NCI-H1105 treated with DMSO at 0.1 percent for 48 hours (cell line): ENCODE measurements around the gene EXT2.

Experiments used
- DNase-seq: peaks from one replicate; lab custom pipeline; 2025; lab: John Stamatoyannopoulos, UW

The EXT2 gene

GRCh38 chr11:44203270-44204043, 108.0 kb downstream of the EXT2 start:
- no peak for DNase-seq

- DNase-seq: no peak
Measured at GRCh38 chr11:44205352-44205751, 109.9 kb downstream of the EXT2 start.

DNA sequence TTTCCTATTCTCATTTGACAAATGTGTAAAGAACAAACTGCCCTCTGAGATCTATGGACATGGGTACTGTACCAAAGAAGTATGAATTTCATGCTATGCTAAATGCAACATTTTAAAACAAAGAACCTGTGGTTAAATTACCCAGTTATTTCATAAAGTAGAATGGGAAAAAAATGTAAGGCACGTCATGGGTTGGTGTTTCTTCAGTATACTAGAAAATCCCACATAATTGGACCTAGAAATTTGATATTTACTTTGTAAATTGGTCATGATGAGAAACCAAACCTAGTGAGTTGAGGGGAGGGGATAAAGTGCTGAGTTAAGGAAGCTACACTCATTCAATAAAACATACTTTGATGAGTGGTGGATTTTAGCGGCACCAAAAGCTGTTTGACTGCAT, 110.4 kb downstream of the EXT2 start:
- no peak for DNase-seq

DNA sequence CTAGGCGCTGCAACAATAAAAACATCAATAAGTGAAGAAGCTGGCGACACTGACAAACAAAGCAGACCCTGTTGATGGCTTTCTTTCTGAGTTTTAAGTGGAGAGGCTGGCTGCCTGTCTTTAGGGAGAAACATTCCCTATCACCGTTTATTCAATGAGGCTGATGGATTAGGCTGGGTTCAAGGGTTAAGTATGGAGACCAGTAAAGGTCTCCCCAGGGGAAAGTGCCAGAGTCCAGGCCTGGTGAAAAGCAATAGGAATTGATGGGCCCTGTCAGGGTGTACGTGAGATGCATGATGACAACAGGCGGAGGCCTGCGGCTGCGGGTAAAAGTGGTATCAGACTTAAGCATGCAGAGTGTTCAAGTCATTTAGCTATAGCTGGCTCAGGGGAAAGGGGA, 111.8 kb downstream of the EXT2 start:
- no peak for DNase-seq

DNA sequence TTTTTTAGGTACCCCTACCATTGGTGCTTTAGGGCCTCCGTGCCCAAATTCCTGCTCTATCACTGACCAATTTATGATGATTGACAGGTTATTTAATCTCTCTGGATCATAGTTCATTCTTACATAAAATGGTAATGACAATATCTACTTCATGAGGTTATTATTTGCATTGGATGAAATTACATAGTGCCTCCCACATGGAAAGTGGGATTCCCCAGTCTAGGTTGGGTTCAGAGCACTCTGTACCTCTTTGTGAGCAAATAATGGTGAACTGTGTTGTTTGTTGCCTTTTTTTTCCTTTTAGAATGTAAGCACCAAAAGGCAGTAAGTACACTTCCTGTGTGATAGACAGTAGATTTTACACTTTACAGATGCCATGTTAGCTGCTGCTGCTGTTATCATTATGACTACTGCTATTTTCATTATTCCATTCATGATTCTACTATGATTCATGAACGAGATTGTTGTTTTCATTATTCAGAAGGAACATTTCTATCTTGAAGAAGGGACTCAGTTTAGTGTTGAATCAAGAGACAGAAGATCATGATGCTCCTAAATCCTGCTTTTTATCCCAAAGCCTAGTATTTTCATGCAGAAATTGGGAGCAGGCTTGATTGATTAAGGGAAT, 113.6 kb downstream of the EXT2 start:
- no peak for DNase-seq

DNA sequence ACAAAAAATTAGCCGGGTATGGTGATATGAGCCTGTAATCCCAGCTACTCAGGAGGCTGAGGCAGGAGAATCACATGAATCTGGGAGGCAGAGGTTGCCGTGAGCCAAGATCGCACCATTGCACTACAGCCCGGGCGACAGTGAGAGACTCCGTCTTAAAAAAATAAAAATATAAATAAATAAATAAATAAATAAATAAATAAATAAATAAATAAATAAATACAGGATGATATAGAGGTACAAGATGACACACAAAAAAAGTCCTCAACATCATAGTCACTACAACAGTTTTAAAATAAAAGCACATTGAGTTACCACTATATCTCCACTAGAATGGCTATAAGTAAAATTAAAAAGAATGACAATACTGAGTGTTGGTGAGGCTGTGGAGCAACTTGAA, 116.7 kb downstream of the EXT2 start:
- DNase-seq: no peak

GRCh38 chr11:44213148-44213547, 117.7 kb downstream of the EXT2 start:
- DNase-seq: no peak

- no peak for DNase-seq
Measured at GRCh38 chr11:44217432-44217831, 122.0 kb downstream of the EXT2 start.

GRCh38 chr11:44219830-44220796, 124.6 kb downstream of the EXT2 start:
- DNase-seq: no peak

GRCh38 chr11:44221456-44221855, 126.0 kb downstream of the EXT2 start:
- DNase-seq: no peak

- DNase-seq: no peak
Measured at GRCh38 chr11:44221992-44222391, 126.5 kb downstream of the EXT2 start.

DNA sequence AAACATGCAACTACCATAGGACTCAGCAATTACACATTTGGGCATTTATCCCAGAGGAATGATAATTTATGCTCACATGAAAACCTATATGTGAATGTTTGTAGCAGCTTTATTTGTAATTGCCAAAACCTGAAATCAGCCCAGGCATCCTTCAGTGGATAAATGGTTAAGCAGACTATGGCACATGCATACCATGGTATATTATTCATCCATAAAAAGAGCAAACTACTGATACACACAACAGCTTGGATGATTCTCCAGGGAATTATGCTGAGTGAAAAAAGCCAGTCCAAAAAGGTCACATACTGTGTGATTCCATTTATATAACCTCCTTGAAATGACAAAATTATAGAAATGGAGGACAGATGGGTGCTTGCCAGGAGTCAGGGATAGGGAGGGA, 127.8 kb downstream of the EXT2 start:
- DNase-seq: no peak

DNA sequence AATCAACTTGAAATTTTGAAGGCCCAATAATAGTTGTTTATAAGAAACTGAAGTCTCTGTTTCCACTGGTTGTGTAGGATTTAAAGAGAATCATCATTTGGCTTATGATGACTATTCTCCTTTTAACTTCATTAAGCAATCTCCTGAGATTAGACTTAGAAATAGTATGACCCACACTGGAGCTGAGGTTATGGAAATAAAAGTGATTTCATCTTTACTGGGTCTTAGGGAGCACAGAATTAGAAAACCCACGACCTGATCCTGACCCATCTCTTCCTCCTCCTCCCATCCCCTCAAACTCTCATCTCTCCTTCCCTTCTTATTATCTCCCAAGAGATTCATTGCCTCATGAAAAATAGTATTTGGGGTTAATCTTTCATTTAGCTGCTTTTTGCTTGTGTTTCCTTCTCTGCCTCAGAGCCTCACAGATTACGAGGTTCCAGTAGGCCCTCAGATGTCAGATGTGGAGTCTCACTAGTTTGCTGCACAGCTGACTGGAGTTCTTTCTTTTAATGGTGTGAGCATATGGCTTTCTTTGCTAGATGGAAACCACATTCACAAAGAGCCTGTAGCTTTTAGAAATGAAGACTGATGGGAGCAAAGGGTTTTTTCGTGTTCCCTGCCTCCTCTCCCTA, 129.5 kb downstream of the EXT2 start:
- no peak for DNase-seq

- DNase-seq: no peak
Measured at GRCh38 chr11:44226490-44226889, 131.0 kb downstream of the EXT2 start.

GRCh38 chr11:44226945-44227344, 131.5 kb downstream of the EXT2 start:
- no peak for DNase-seq

GRCh38 chr11:44228379-44228778, 132.9 kb downstream of the EXT2 start:
- no peak for DNase-seq

DNA sequence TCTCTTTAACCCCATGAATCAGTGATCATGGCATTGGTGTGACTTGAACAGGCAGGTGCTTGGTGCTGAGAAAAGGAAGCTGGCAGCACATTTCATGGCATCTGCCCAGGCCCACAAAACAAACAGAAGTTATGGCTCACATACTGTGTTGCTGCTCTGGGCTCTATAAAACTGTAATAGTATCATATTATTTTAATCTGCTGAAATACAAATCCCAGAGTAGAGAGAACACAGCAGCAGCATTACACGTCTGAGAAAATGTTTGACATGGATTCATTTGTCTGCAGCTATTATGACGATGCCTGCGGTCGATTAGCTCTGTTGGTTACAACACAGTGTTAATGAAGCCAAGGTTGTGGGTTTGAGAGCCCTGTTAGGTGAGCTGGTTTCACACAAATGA, 133.6 kb downstream of the EXT2 start:
- DNase-seq: no peak

DNA sequence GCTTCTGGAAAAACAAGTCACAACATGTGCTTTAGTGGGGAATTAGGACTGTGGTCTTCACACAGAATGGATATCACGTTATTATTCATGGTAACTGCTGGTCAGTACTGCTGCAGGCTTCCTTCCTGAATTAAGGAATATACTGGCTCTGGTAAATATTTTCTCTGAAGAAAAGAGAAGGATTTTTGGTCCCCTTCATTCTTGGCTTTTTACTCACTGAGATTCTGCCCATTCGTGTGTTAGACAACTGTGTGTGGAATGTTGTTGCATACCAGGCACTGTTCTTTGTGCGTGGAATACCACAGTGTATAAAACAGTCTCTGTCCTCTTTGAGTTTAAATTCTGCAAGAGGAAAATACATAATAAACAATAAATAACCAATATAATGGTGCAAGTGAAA, 134.1 kb downstream of the EXT2 start:
- no peak for DNase-seq

- no peak for DNase-seq
Measured at GRCh38 chr11:44235765-44236201, 140.3 kb downstream of the EXT2 start.

- no peak for DNase-seq
Measured at GRCh38 chr11:44236296-44236695, 140.8 kb downstream of the EXT2 start.

DNA sequence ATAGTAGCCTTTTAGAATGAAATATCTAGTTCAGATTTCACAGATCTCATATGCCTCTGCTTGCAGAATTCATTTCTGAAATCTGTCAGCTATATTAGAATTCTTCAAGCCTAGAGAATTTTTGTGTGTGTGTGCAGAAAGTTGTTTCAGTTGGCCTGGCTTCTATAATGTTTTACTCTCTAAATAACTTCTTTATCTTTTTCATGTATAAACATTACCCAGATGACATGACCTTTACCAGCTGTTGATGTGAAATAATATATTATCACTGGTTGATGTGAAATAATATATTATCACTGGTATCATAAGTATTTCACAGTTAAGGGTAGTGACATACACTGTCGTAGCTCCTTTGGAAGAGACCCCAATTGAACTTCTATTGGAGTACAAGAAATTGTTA, 141.7 kb downstream of the EXT2 start:
- DNase-seq: no peak

- no peak for DNase-seq
Measured at GRCh38 chr11:44241851-44242250, 146.4 kb downstream of the EXT2 start.
